Left forelimb (tissue), 1 donor: ENCODE measurements around the gene NUDT4.
"Not testable (repeated sequence)": the region's sequence is repeated elsewhere in the genome, so short reads cannot be mapped to it uniquely, and the experiment has no call there.

Source experiments
- DNase-seq: peaks from one replicate; pipeline ENCODE4 v3.0.0-alpha.2; 2018; ENCODE audit warnings: low spot score

The NUDT4 gene

GRCh38 chr12:93368766-93369165 lies 9.0 kb upstream of the NUDT4 start:
- DNase-seq: no peak

- no peak for DNase-seq
Observed at GRCh38 chr12:93369505-93369904, 8.2 kb upstream of the NUDT4 start.

GRCh38 chr12:93370947-93371346 lies 6.8 kb upstream of the NUDT4 start:
- DNase-seq: no peak

GRCh38 chr12:93373961-93374656 lies 3.6 kb upstream of the NUDT4 start:
- DNase-seq: no peak

- DNase-seq: no peak
Observed at GRCh38 chr12:93375906-93376305, 1.8 kb upstream of the NUDT4 start.

GRCh38 chr12:93376436-93377251 lies 1.1 kb upstream of the NUDT4 start:
- no peak for DNase-seq

- DNase-seq: peak; percentile 77
Observed at GRCh38 chr12:93378196-93378997, 672 bp downstream of the NUDT4 start.

- DNase-seq: no peak
Observed at GRCh38 chr12:93378998-93379325, 1.2 kb downstream of the NUDT4 start.

- DNase-seq: no peak
Observed at GRCh38 chr12:93379326-93379980, 1.7 kb downstream of the NUDT4 start.

GRCh38 chr12:93379981-93380361 lies 2.2 kb downstream of the NUDT4 start:
- DNase-seq: no peak

GRCh38 chr12:93380480-93381121 lies 2.9 kb downstream of the NUDT4 start:
- DNase-seq: no peak

- no peak for DNase-seq
Observed at GRCh38 chr12:93381161-93381975, 3.6 kb downstream of the NUDT4 start.

GRCh38 chr12:93381976-93382437 lies 4.3 kb downstream of the NUDT4 start:
- not testable (repeated sequence) for DNase-seq

GRCh38 chr12:93387780-93388179 lies 10.1 kb downstream of the NUDT4 start:
- DNase-seq: no peak

- no peak for DNase-seq
Observed at GRCh38 chr12:93390031-93390430, 12.3 kb downstream of the NUDT4 start.

- no peak for DNase-seq
Observed at GRCh38 chr12:93390549-93391297, 13.0 kb downstream of the NUDT4 start.

GRCh38 chr12:93393425-93393824 lies 15.7 kb downstream of the NUDT4 start:
- DNase-seq: no peak

- DNase-seq: no peak
Observed at GRCh38 chr12:93397412-93397811, 19.7 kb downstream of the NUDT4 start.

- DNase-seq: not testable (repeated sequence)
Observed at GRCh38 chr12:93399183-93399863, 21.6 kb downstream of the NUDT4 start.
